ENCODE results near the gene ERICH6.

ERICH6 gene

GRCh38 chr3:150663461-150663860 is 40.3 kb downstream of the ERICH6 start:
- Histone ChIP-seq H3K9me3 (ENCODE audit: insufficient read depth, low read depth, low read length) (no peaks in the 10 kb centered on the region), H3K9ac (ENCODE audit: low read depth, low read length) (no peak overlapping the region), H3K4me1 (ENCODE audit: insufficient read depth, low read length) (no peaks in the 10 kb centered on the region), H3K27ac (ENCODE audit: low read length) (no peak overlapping the region), H3K36me3 (ENCODE audit: insufficient read depth, low read depth, low read length) (no peaks in the 10 kb centered on the region), H3K27me3 (ENCODE audit: insufficient read depth, low read length) (no peaks in the 10 kb centered on the region), H3K4me3 (ENCODE audit: low read length) (no peak overlapping the region)

- Histone ChIP-seq H3K4me1 (ENCODE audit: insufficient read depth, low read length) (no peaks in the 10 kb centered on the region), H3K27ac (ENCODE audit: low read length) (no peak overlapping the region), H3K36me3 (ENCODE audit: insufficient read depth, low read depth, low read length) (no peaks in the 10 kb centered on the region), H3K27me3 (ENCODE audit: insufficient read depth, low read length) (no peaks in the 10 kb centered on the region), H3K4me3 (ENCODE audit: low read length) (no peak overlapping the region), H3K9ac (ENCODE audit: low read depth, low read length) (no peak overlapping the region), H3K9me3 (ENCODE audit: insufficient read depth, low read depth, low read length) (no peaks in the 10 kb centered on the region)
Measured at GRCh38 chr3:150662410-150663200, 41.1 kb downstream of the ERICH6 start.

GRCh38 chr3:150656316-150656715 is 47.4 kb downstream of the ERICH6 start:
- H3K27me3 ChIP-seq (ENCODE audit: insufficient read depth, low read length), result no peaks in the 10 kb centered on the region
- no peak overlapping the region for H3K9ac ChIP-seq (ENCODE audit: low read depth, low read length)
- H3K4me3 ChIP-seq (ENCODE audit: low read length), result no peak overlapping the region
- no peak overlapping the region for H3K27ac ChIP-seq (ENCODE audit: low read length)
- H3K4me1 ChIP-seq (ENCODE audit: insufficient read depth, low read length), result no peaks in the 10 kb centered on the region
- no peaks in the 10 kb centered on the region for H3K36me3 ChIP-seq (ENCODE audit: insufficient read depth, low read depth, low read length)
- no peaks in the 10 kb centered on the region for H3K9me3 ChIP-seq (ENCODE audit: insufficient read depth, low read depth, low read length)

GRCh38 chr3:150653110-150653561 is 50.6 kb downstream of the ERICH6 start:
- Histone ChIP-seq H3K36me3 (ENCODE audit: insufficient read depth, low read depth, low read length) (no peaks in the 10 kb centered on the region), H3K9me3 (ENCODE audit: insufficient read depth, low read depth, low read length) (no peaks in the 10 kb centered on the region), H3K4me3 (ENCODE audit: low read length) (no peak overlapping the region), H3K27me3 (ENCODE audit: insufficient read depth, low read length) (no peaks in the 10 kb centered on the region), H3K9ac (ENCODE audit: low read depth, low read length) (no peak overlapping the region), H3K4me1 (ENCODE audit: insufficient read depth, low read length) (no peaks in the 10 kb centered on the region), H3K27ac (ENCODE audit: low read length) (no peak overlapping the region)

GRCh38 chr3:150640256-150640655 is 63.5 kb downstream of the ERICH6 start:
- H3K9me3 ChIP-seq (ENCODE audit: insufficient read depth, low read depth, low read length), result no peaks in the 10 kb centered on the region
- peaks cover 7% of the 10 kb centered on the region; the same call in 1 of the 2 replicates for H3K4me1 ChIP-seq (ENCODE audit: insufficient read depth, low read length)
- H3K4me3 ChIP-seq (ENCODE audit: low read length), result no peak overlapping the region
- no peaks in the 10 kb centered on the region for H3K27me3 ChIP-seq (ENCODE audit: insufficient read depth, low read length)
- no peak overlapping the region for H3K9ac ChIP-seq (ENCODE audit: low read depth, low read length)
- H3K36me3 ChIP-seq (ENCODE audit: insufficient read depth, low read depth, low read length), result no peaks in the 10 kb centered on the region
- H3K27ac ChIP-seq (ENCODE audit: low read length), result no peak overlapping the region

- no peak overlapping the region for H3K4me3 ChIP-seq (ENCODE audit: low read length)
- H3K9me3 ChIP-seq (ENCODE audit: insufficient read depth, low read depth, low read length), result no peaks in the 10 kb centered on the region
- no peak overlapping the region for H3K27ac ChIP-seq (ENCODE audit: low read length)
Measured at GRCh38 chr3:150639262-150639661, 64.5 kb downstream of the ERICH6 start.

GRCh38 chr3:150636258-150636657 is 67.5 kb downstream of the ERICH6 start:
- Histone ChIP-seq H3K4me1 (ENCODE audit: insufficient read depth, low read length) (peaks cover 9% of the 10 kb centered on the region; the same call in 1 of the 2 replicates), H3K4me3 (ENCODE audit: low read length) (no peak overlapping the region), H3K9me3 (ENCODE audit: insufficient read depth, low read depth, low read length) (no peaks in the 10 kb centered on the region), H3K36me3 (ENCODE audit: insufficient read depth, low read depth, low read length) (peaks cover 6% of the 10 kb centered on the region; the same call in 1 of the 2 replicates), H3K9ac (ENCODE audit: low read depth, low read length) (no peak overlapping the region), H3K27me3 (ENCODE audit: insufficient read depth, low read length) (no peaks in the 10 kb centered on the region), H3K27ac (ENCODE audit: low read length) (no peak overlapping the region)

More at GRCh38 chr3:150639262-150639661, 64.5 kb downstream of the ERICH6 start:
- H3K9ac ChIP-seq (ENCODE audit: low read depth, low read length), result no peak overlapping the region
- no peaks in the 10 kb centered on the region for H3K36me3 ChIP-seq (ENCODE audit: insufficient read depth, low read depth, low read length)
- H3K4me1 ChIP-seq (ENCODE audit: insufficient read depth, low read length), result peaks cover 9% of the 10 kb centered on the region; the same call in 1 of the 2 replicates
- H3K27me3 ChIP-seq (ENCODE audit: insufficient read depth, low read length), result no peaks in the 10 kb centered on the region

- Histone ChIP-seq H3K4me3 (ENCODE audit: low read length) (no peak overlapping the region), H3K36me3 (ENCODE audit: insufficient read depth, low read depth, low read length) (peaks cover 13% of the 10 kb centered on the region; the same call in 1 of the 2 replicates), H3K4me1 (ENCODE audit: insufficient read depth, low read length) (peaks cover 9% of the 10 kb centered on the region; the same call in 1 of the 2 replicates), H3K27ac (ENCODE audit: low read length) (no peak overlapping the region), H3K9ac (ENCODE audit: low read depth, low read length) (no peak overlapping the region), H3K27me3 (ENCODE audit: insufficient read depth, low read length) (no peaks in the 10 kb centered on the region), H3K9me3 (ENCODE audit: insufficient read depth, low read depth, low read length) (no peaks in the 10 kb centered on the region)
Measured at GRCh38 chr3:150635526-150635925, 68.2 kb downstream of the ERICH6 start.

GRCh38 chr3:150635076-150635475 is 68.6 kb downstream of the ERICH6 start:
- H3K4me3 ChIP-seq (ENCODE audit: low read length), result no peak overlapping the region
- no peaks in the 10 kb centered on the region for H3K9me3 ChIP-seq (ENCODE audit: insufficient read depth, low read depth, low read length)
- H3K4me1 ChIP-seq (ENCODE audit: insufficient read depth, low read length), result peaks cover 9% of the 10 kb centered on the region; the same call in 1 of the 2 replicates
- no peak overlapping the region for H3K27ac ChIP-seq (ENCODE audit: low read length)
- no peaks in the 10 kb centered on the region for H3K27me3 ChIP-seq (ENCODE audit: insufficient read depth, low read length)
- no peak overlapping the region for H3K9ac ChIP-seq (ENCODE audit: low read depth, low read length)
- peaks cover 15% of the 10 kb centered on the region; the same call in 1 of the 2 replicates for H3K36me3 ChIP-seq (ENCODE audit: insufficient read depth, low read depth, low read length)

- H3K4me3 ChIP-seq (ENCODE audit: low read length), result no peak overlapping the region
- peaks cover 43% of the 10 kb centered on the region for H3K36me3 ChIP-seq (ENCODE audit: insufficient read depth, low read depth, low read length)
- H3K27ac ChIP-seq (ENCODE audit: low read length), result no peak overlapping the region
- no peaks in the 10 kb centered on the region for H3K9me3 ChIP-seq (ENCODE audit: insufficient read depth, low read depth, low read length)
- no peak overlapping the region for H3K9ac ChIP-seq (ENCODE audit: low read depth, low read length)
- H3K27me3 ChIP-seq (ENCODE audit: insufficient read depth, low read length), result no peaks in the 10 kb centered on the region
- peaks cover 9% of the 10 kb centered on the region; the same call in 1 of the 2 replicates for H3K4me1 ChIP-seq (ENCODE audit: insufficient read depth, low read length)
Measured at GRCh38 chr3:150631515-150632221, 72.1 kb downstream of the ERICH6 start.

GRCh38 chr3:150627557-150627956 is 76.2 kb downstream of the ERICH6 start:
- Histone ChIP-seq H3K9ac (ENCODE audit: low read depth, low read length) (no peak overlapping the region), H3K36me3 (ENCODE audit: insufficient read depth, low read depth, low read length) (peaks cover 69% of the 10 kb centered on the region)

More at GRCh38 chr3:150627557-150627956, 76.2 kb downstream of the ERICH6 start:
- no peak overlapping the region for H3K27ac ChIP-seq (ENCODE audit: low read length)
- H3K4me1 ChIP-seq (ENCODE audit: insufficient read depth, low read length), result no peaks in the 10 kb centered on the region
- no peak overlapping the region for H3K4me3 ChIP-seq (ENCODE audit: low read length)
- H3K27me3 ChIP-seq (ENCODE audit: insufficient read depth, low read length), result no peaks in the 10 kb centered on the region
- H3K9me3 ChIP-seq (ENCODE audit: insufficient read depth, low read depth, low read length), result no peaks in the 10 kb centered on the region

All from iPS-20b (cell line).